ENCODE results near the gene GDPD4. TPM values are rescaled to one million over a fixed set of nuclear protein-coding genes. Genes with fewer than 3 reads are reported as not detected.

The GDPD4 gene
- total and polyA plus RNA-seq, 12 donors: not detected

DNA sequence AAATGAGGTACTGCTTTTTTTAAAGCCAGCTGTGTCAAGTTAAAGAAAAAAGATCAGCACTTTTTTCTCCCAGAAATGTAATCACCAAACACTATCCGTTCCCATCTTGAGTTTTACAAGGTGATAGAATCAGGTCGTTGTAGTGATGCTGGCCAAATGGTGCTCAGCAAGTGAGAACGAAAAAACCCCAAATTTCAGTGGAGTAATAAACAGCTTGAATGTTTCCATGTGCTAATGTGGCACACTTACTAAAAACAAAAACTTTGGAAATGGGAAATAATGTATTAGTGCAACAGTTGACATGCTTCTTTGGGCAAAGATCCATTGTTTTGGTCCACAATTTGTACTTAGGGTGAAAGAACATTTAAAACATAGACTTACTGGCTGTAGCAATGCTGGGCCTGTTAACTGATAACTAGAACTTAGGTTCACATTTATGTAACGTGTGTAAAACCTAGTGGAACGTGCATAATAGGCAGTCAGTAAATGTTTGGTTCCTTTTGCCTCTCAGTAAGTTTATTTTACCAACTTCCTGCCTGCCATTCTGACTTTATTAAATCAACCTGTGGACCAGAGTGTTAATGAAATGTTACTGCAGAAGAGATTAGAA lies 15.4 kb upstream of the GDPD4 start:
- ATAC-seq (no peak), DNase-seq (no peak)
- TF ChIP-seq CTCF (IDR thresholded peaks at IDR 0.05): no peak
- WGBS, 2 donors: 53 to 62% methylated on average over 5 of the region's 5 CpGs
- Histone ChIP-seq H3K27ac (no peak overlapping the region), H3K27me3 (no peaks in the 10 kb centered on the region), H3K4me3 (no peak overlapping the region), H3K9me3 (no peaks in the 10 kb centered on the region), H3K4me1 (no peaks in the 10 kb centered on the region), H3K36me3 (peaks cover 0 to 3% (median 0%) of the 10 kb centered on the region in 9 donors)
- intact Hi-C loops (cut with DNase I): no loop called here

- no peak for DNase-seq
- intact Hi-C loops (cut with DNase I): no loop called here
These were observed 10.6 kb upstream of the GDPD4 start for GRCh38 chr11:77312107-77312506.

GRCh38 chr11:77311701-77312100 lies 10.2 kb upstream of the GDPD4 start:
- no peak for DNase-seq

More at GRCh38 chr11:77312107-77312506, 10.6 kb upstream of the GDPD4 start:
- Histone ChIP-seq H3K36me3 (no peaks in the 10 kb centered on the region), H3K9me3 (no peaks in the 10 kb centered on the region), H3K4me3 (no peak overlapping the region), H3K4me1 (no peaks in the 10 kb centered on the region), H3K27ac (no peak overlapping the region), H3K27me3 (no peaks in the 10 kb centered on the region)
- ATAC-seq: no peak
- no peak for TF ChIP-seq CTCF (IDR thresholded peaks at IDR 0.05)

DNA sequence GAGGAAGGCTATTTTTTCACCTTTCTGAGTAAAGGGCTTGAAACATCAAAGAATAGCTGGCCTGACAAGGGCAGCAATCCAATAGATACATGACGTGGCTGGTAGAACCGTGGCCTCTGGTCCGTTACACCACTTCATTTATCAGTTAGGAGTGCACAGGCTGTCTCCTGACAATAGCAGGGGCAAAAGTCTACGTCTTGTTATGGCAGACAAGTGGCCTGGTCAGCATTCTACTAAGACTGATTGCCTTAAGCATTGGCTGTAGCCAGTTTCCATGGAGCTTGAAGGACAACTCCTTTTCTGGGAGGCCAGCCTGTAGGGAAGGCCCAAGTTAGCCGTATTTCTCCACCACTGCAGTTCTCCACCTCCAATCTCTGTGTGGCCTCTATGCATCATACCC lies 9.2 kb upstream of the GDPD4 start:
- intact Hi-C loops (cut with DNase I): no loop called here
- Histone ChIP-seq H3K36me3 (no peaks in the 10 kb centered on the region), H3K9me3 (no peaks in the 10 kb centered on the region), H3K4me1 (no peaks in the 10 kb centered on the region), H3K27me3 (no peaks in the 10 kb centered on the region), H3K4me3 (no peak overlapping the region), H3K27ac (no peak overlapping the region)
- no peak for TF ChIP-seq CTCF (IDR thresholded peaks at IDR 0.05)
- DNase-seq (no peak), ATAC-seq (no peak)
- WGBS, 2 donors: 72 to 74% methylated on average over 5 of the region's 5 CpGs

More at GRCh38 chr11:77311701-77312100, 10.2 kb upstream of the GDPD4 start:
- H3K27ac ChIP-seq: no peak overlapping the region
- H3K27me3 ChIP-seq: no peaks in the 10 kb centered on the region
- ATAC-seq: no peak
- no peaks in the 10 kb centered on the region for H3K9me3 ChIP-seq
- H3K36me3 ChIP-seq: no peaks in the 10 kb centered on the region
- TF ChIP-seq CTCF (IDR thresholded peaks at IDR 0.05): no peak
- H3K4me1 ChIP-seq: no peaks in the 10 kb centered on the region
- 92 to 93% methylated on average over 3 of the region's 3 CpGs for WGBS, 2 donors
- no peak overlapping the region for H3K4me3 ChIP-seq
- intact Hi-C loops (cut with DNase I): no loop called here
